PC-9 (cell line): ENCODE measurements around the gene MRGPRX3. TPM values are rescaled to one million over a fixed set of nuclear protein-coding genes. Genes with fewer than 3 reads are reported as not detected.

ENCODE experiments used
- BruUV-seq: library from RNA; stranded (reverse); fragments of 400-500 nt; replicated peaks from 2 replicates; lab custom pipeline; 2021; lab: Mats Ljungman, UMichigan
- CTCF ChIA-PET: fragments of 300-600 bp; sonication (Branson Sonifier 250); formaldehyde crosslinking; loops from one replicate; lab custom pipeline; 2022; ENCODE audit warnings: antibody characterized with exemption; lab: Charles Lee
- POLR2A ChIA-PET: fragments of 300-600 bp; sonication (Branson Sonifier 250); formaldehyde crosslinking; loops from one replicate; lab custom pipeline; 2022; ENCODE audit warnings: antibody characterized with exemption; ENCODE audit not compliant: unreplicated experiment; lab: Charles Lee
- DNase-seq, 2 experiments: peaks; one replicate each; pipeline versions ENCODE4 v3.0.0 to v3.0.0-alpha.2; 2015 to 2022; ENCODE audit warnings: mixed read lengths in 1 of 2
- H2AFZ ChIP-seq: fragments of 200-600 bp; sonication (generic); 2 replicates; pipeline ENCODE4 v1.8.1; 2017; ENCODE audit warnings: antibody characterized with exemption
- H3F3A ChIP-seq: fragments of 200-600 bp; sonication (generic); 2 replicates; pipeline ENCODE4 v1.8.1; 2017; ENCODE audit warnings: antibody characterized with exemption, mild to moderate bottlenecking, low read depth; ENCODE audit not compliant: insufficient read depth
- H3K27ac ChIP-seq: fragments of 200-600 bp; sonication (generic); 2 replicates; pipeline ENCODE4 v1.6.1; 2016; ENCODE audit warnings: mixed run types
- H3K27me3 ChIP-seq: fragments of 200-600 bp; sonication (generic); 2 replicates; pipeline ENCODE4 v1.6.1; 2016; ENCODE audit warnings: low read depth, mixed run types; ENCODE audit not compliant: insufficient read depth
- H3K36me3 ChIP-seq: fragments of 200-600 bp; sonication (generic); 2 replicates; pipeline ENCODE4 v1.6.1; 2016; ENCODE audit warnings: low read depth, mixed run types
- H3K4me1 ChIP-seq: fragments of 200-600 bp; sonication (generic); replicated peaks from 2 replicates; pipeline ENCODE4 v1.6.1; 2016; ENCODE audit warnings: mixed run types; ENCODE audit not compliant: insufficient read depth
- H3K4me2 ChIP-seq: fragments of 200-600 bp; sonication (generic); 2 replicates; pipeline ENCODE4 v1.6.1; 2017; ENCODE audit warnings: mixed run types
- H3K4me3 ChIP-seq: fragments of 200-600 bp; sonication (generic); 2 replicates; pipeline ENCODE4 v1.6.1; 2016; ENCODE audit warnings: mixed run types
- H3K79me2 ChIP-seq: fragments of 200-600 bp; sonication (generic); 2 replicates; pipeline ENCODE4 v1.6.1; 2017; ENCODE audit warnings: low read depth, mixed run types
- H3K9me2 ChIP-seq: fragments of 200-600 bp; sonication (generic); 2 replicates; pipeline ENCODE4 v1.8.1; 2017; ENCODE audit warnings: mild to moderate bottlenecking; ENCODE audit not compliant: insufficient read depth
- H3K9me3 ChIP-seq: fragments of 200-600 bp; sonication (generic); 2 replicates; pipeline ENCODE4 v1.8.1; 2016; ENCODE audit warnings: low read depth; ENCODE audit not compliant: insufficient read depth
- H4K20me1 ChIP-seq: fragments of 200-600 bp; sonication (generic); 2 replicates; pipeline ENCODE4 v1.8.1; 2017; ENCODE audit not compliant: insufficient read depth
- EZH2 ChIP-seq: fragments of 200-600 bp; sonication (generic); IDR thresholded peaks from 2 replicates; pipeline ENCODE4 v1.8.0; 2017; ENCODE audit warnings: antibody characterized with exemption, low read depth
- intact Hi-C: fragments of 100-400 bp; cut with micrococcal nuclease; formaldehyde crosslinking; loops from one replicate; pipeline ENCODE4 v1.10.0; 2022; ENCODE audit not compliant: unreplicated experiment
- total RNA-seq: library from RNA; stranded (reverse); gene quantifications from 2 replicates; pipeline ENCODE4 v1.2.3, GENCODE V29; 2021
- TF ChIP-seq, protein P1 (sequence below): fragments of 200-600 bp; sonication (generic); conservative IDR thresholded peaks from 2 replicates; pipeline ENCODE4 v1.6.1; 2017; ENCODE audit warnings: mixed run types, antibody characterized with exemption, mild to moderate bottlenecking, moderate library complexity

The MRGPRX3 gene
- total RNA-seq, 1 experiment from 2014 or later = not detected

DNA sequence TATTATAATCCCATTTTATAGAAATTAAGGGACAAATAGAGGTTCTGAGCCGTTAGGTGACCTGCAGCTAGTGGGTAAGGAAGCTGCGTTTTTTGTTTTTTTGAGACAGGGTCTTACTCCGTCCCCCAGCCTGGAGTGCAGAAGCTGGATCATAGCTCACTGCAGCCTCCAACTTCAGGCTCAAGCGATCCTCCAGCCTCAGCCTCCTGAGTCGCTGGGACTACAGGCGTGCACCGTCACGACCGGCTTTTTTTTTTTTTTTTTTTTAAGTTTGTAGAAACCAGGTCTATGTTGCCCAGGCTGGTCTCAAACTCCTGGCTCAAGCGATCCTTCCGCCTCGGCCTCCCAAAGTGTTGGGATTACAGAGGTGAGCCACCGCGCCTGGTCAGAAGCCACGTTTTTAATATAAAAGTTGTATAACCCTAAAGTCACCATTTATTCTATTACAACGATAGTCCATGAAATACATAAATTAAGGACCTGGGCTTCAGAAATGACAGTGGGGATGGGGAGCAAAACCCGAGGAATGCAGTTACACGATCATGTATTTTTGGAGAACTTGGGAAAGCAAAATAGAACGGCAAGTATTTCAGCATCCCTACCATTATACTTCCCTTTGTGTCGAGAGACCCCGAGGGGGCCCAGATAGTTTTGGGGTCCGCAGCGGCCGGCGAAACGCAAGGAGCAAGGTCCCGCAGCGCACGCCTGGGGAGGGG, 27.1 kb upstream of the MRGPRX3 start:
- Histone ChIP-seq H2AFZ (peak overlapping the region; percentile 98), H3K27ac (no peak overlapping the region), H3K4me3 (peak overlapping the region; percentile 92), H3K9me2 (no peaks in the 10 kb centered on the region), H3K9me3 (no peaks in the 10 kb centered on the region), H3K4me1 (peaks cover 12% of the 10 kb centered on the region), H3F3A (peaks cover 9% of the 10 kb centered on the region; the same call in 1 of the 2 replicates), H3K79me2 (peaks cover 18% of the 10 kb centered on the region), H3K4me2 (peak overlapping the region; percentile 77), H4K20me1 (no peaks in the 10 kb centered on the region), H3K36me3 (no peaks in the 10 kb centered on the region), H3K27me3 (peaks cover 9% of the 10 kb centered on the region)
- BruUV-seq = TSS peak; percentile 35
- ChIA-PET POLR2A (interaction anchor here (0.6 kb wide), 2 partner anchors 11 to 1301 kb away, joined by 5 to 6 read pairs; no protein-coding TSS in a partner anchor), CTCF (interaction anchor here (0.6 to 1.7 kb wide), 2 partner anchors 10 to 975 kb away, joined by 3 to 8 read pairs; no protein-coding TSS in a partner anchor)
- TF ChIP-seq, protein P1, sequence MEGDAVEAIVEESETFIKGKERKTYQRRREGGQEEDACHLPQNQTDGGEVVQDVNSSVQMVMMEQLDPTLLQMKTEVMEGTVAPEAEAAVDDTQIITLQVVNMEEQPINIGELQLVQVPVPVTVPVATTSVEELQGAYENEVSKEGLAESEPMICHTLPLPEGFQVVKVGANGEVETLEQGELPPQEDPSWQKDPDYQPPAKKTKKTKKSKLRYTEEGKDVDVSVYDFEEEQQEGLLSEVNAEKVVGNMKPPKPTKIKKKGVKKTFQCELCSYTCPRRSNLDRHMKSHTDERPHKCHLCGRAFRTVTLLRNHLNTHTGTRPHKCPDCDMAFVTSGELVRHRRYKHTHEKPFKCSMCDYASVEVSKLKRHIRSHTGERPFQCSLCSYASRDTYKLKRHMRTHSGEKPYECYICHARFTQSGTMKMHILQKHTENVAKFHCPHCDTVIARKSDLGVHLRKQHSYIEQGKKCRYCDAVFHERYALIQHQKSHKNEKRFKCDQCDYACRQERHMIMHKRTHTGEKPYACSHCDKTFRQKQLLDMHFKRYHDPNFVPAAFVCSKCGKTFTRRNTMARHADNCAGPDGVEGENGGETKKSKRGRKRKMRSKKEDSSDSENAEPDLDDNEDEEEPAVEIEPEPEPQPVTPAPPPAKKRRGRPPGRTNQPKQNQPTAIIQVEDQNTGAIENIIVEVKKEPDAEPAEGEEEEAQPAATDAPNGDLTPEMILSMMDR = no peak
- no peak for TF ChIP-seq EZH2
- DNase-seq = no peak
- intact Hi-C loops = loop anchor here (5.0 kb wide), 2 partner anchors 93 to 113 kb away; partner anchors contain the start of gene SERGEF

GRCh38 chr11:18105802-18106574, 26.4 kb upstream of the MRGPRX3 start, which contains the start of gene SAAL1:
Gene SAAL1, minus strand, starts transcription at chr11:18106082. Its CDS starts 41 bp downstream, at chr11:18106041.
- TF ChIP-seq, protein P1 = peak; percentile 84
- no peak for TF ChIP-seq EZH2
- H3K4me2 ChIP-seq = peak within 1 kb of the TSS; percentile 77
- ChIA-PET POLR2A (interaction anchor here (0.5 to 0.6 kb wide), 3 partner anchors 10 to 1302 kb away, joined by 3 to 6 read pairs (median 5); no protein-coding TSS in a partner anchor), CTCF (interaction anchor here (0.5 to 1.7 kb wide), 6 partner anchors 9 to 974 kb away, joined by 3 to 8 read pairs (median 4); no protein-coding TSS in a partner anchor)
- peaks cover 12% of the 10 kb centered on the region for H3K4me1 ChIP-seq
- H3K27me3 ChIP-seq = peaks cover 16% of the 10 kb centered on the region
- no peak within 1 kb of the TSS for H3K27ac ChIP-seq
- no TSS peak for BruUV-seq
- intact Hi-C loops = loop anchor here (5.0 kb wide), 2 partner anchors 94 to 114 kb away; partner anchors contain the start of gene SERGEF
- peak within 1 kb of the TSS; percentile 98 for H2AFZ ChIP-seq
- H3K4me3 ChIP-seq = peak within 1 kb of the TSS; percentile 92
- peak; percentile 73 to 85 for DNase-seq
- no peaks in the 10 kb centered on the region for H3K36me3 ChIP-seq
- H3K9me3 ChIP-seq = no peaks in the 10 kb centered on the region
- peaks cover 18% of the 10 kb centered on the region for H3K79me2 ChIP-seq
- H3F3A ChIP-seq = peaks cover 9% of the 10 kb centered on the region; the same call in 1 of the 2 replicates
- H3K9me2 ChIP-seq = no peaks in the 10 kb centered on the region
- H4K20me1 ChIP-seq = no peaks in the 10 kb centered on the region

- no peak overlapping the region for H3K4me3 ChIP-seq
- H3K27me3 ChIP-seq = peaks cover 16% of the 10 kb centered on the region
- BruUV-seq = no TSS peak
- POLR2A ChIA-PET = no interaction called here
- no peaks in the 10 kb centered on the region for H3K9me2 ChIP-seq
- H3K36me3 ChIP-seq = no peaks in the 10 kb centered on the region
- DNase-seq = no peak
- peaks cover 9% of the 10 kb centered on the region; the same call in 1 of the 2 replicates for H3F3A ChIP-seq
- intact Hi-C loops = loop anchor here (5.0 kb wide), 2 partner anchors 94 to 114 kb away; partner anchors contain the start of gene SERGEF
- CTCF ChIA-PET = interaction anchor here (0.5 to 1.7 kb wide), 5 partner anchors 9 to 510 kb away, joined by 3 to 8 read pairs (median 4); no protein-coding TSS in a partner anchor
- no peak overlapping the region for H3K27ac ChIP-seq
- peak overlapping the region; percentile 77; the same call in 1 of the 2 replicates for H3K4me2 ChIP-seq
- H4K20me1 ChIP-seq = no peaks in the 10 kb centered on the region
- H3K4me1 ChIP-seq = peaks cover 12% of the 10 kb centered on the region
- no peaks in the 10 kb centered on the region for H3K9me3 ChIP-seq
- peaks cover 18% of the 10 kb centered on the region for H3K79me2 ChIP-seq
- no peak overlapping the region for H2AFZ ChIP-seq
- TF ChIP-seq EZH2 = no peak
- TF ChIP-seq, protein P1 = no peak
These were observed 25.7 kb upstream of the MRGPRX3 start for GRCh38 chr11:18106688-18107087.
